Aorta (tissue), 5 donors: Measurements from ENCODE around the gene FBXW12. TPM values are rescaled to one million over a fixed set of nuclear protein-coding genes. Genes with fewer than 3 reads are reported as not detected.
"Not testable (repeated sequence)": the region's sequence is repeated elsewhere in the genome, so short reads cannot be mapped to it uniquely, and the experiment has no call there.

Experiments used
- ATAC-seq: fragments of 200-7000 bp; cut with Tn5 transposase; one replicate; pipeline ENCODE4 v1.9.1; 2022; ENCODE audit warnings: moderate library complexity; ENCODE audit not compliant: low FRiP score
- DNase-seq, 2 donors: peaks; one replicate each; pipeline ENCODE4 v3.0.0-alpha.2; 2020
- H3K27ac ChIP-seq, 2 donors: one replicate each; pipeline ENCODE4 v1.5.1; 2013; ENCODE audit warnings: low read length in 2 of 2, mild to moderate bottlenecking in 2 of 2, moderate library complexity in 2 of 2, control low read depth in 1 of 2, inconsistent platforms in 1 of 2, low read depth in 1 of 2
- H3K27me3 ChIP-seq, 2 donors: one replicate each; pipeline ENCODE4 v1.6.1; 2013; ENCODE audit warnings: control low read depth in 1 of 2, low read length in 1 of 2, mild to moderate bottlenecking in 1 of 2, moderate library complexity in 1 of 2; ENCODE audit not compliant: insufficient read depth in 2 of 2, control insufficient read depth in 1 of 2
- H3K36me3 ChIP-seq, 2 donors: one replicate each; pipeline ENCODE4 v1.6.1; 2013; ENCODE audit warnings: control low read depth in 1 of 2, low read length in 1 of 2, mild to moderate bottlenecking in 1 of 2; ENCODE audit not compliant: insufficient read depth in 2 of 2, control insufficient read depth in 1 of 2
- H3K4me1 ChIP-seq, 2 donors: one replicate each; pipeline ENCODE4 v1.6.1; 2013; ENCODE audit warnings: low read length in 2 of 2, control low read depth in 1 of 2, mild to moderate bottlenecking in 1 of 2, moderate library complexity in 1 of 2; ENCODE audit not compliant: insufficient read depth in 2 of 2, control insufficient read depth in 1 of 2
- H3K4me3 ChIP-seq, 2 donors: one replicate each; pipeline ENCODE4 v1.5.1; 2013; ENCODE audit warnings: low read length in 2 of 2, control low read depth in 1 of 2, mild to moderate bottlenecking in 1 of 2
- H3K9me3 ChIP-seq: one replicate; pipeline ENCODE4 v1.6.1; 2013; ENCODE audit warnings: mild to moderate bottlenecking, low read length; ENCODE audit not compliant: control insufficient read depth
- WGBS, 2 donors: extraction: QIAGEN DNeasy Blood & Tissue Kit; methylation state at CpG; one replicate each; pipeline ENCODE4 v1.1.7; 2013; 5-methylcytosine and 5-hydroxymethylcytosine counted together
- intact Hi-C, 2 donors: fragments of 100-400 bp; cut with DNase I; formaldehyde crosslinking; loops; one replicate each; pipeline versions ENCODE4 v1.14.2 to v1.15.0; 2022
- polyA plus RNA-seq, 2 donors: library from polyadenylated mRNA; stranded (reverse); fragments of 200-250 nt; gene quantifications; one replicate each; pipeline ENCODE4 v1.2.3, GENCODE V29; 2013
- total RNA-seq, 2 donors: library from RNA; stranded (reverse); fragmentation: NEBNext Ultra II Directional; extraction: Animal tissue kit (Norgen Biotek cat#: 25700); gene quantifications; one replicate each; pipeline ENCODE4 v1.2.1, GENCODE V29; 2021
- donor health status: healthy with polysubstance abuse.
- donor health status: Bipolar disorder and iron deficiency.
- donor health status: DM: no; HTN: no; CAD: no.
- donor health status: DM: no; HTN: no; CAD: no.
- donor health status: DM: yes; HTN: yes; CAD: no.

The FBXW12 gene
- total and polyA plus RNA-seq, 4 donors = not detected

DNA sequence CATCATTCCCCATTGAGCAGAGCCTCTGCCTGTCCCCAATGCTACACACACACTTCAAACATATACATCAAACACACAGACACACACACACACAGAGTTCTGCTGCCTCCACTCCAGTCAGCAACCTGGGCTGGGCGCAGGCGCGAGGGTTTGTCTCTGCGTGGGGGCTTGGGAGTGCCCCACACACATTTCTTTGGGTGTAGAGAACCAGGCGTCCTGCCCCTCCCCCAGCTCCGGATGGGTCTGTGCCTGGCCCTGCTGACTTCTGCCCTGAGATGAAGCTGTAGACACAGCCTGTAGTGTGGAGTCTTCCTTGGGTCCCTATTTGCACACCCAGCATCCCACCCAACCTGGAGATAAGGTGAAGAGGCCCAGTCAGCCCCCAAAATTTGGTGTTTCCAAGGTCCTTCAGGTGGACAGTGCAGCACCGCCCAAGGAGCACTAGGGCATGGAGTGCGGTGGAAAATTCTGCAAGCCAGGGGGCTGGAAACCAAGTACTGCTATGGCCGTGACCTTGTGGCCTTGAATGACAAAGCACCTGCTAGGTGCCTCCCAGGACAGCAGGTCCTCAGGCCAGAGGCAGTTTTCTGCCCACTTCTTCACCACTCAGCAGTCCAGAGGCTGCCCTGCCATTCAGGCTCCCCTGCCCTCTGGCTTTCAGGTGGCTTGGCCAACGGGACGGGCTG lies 26.8 kb downstream of the FBXW12 start:
- ATAC-seq = no peak
- intact Hi-C loops = no loop called here
- Histone ChIP-seq H3K27ac (no peak overlapping the region), H3K4me1 (peaks cover 0 to 4% of the 10 kb centered on the region in 2 donors), H3K4me3 (no peak overlapping the region), H3K9me3 (no peaks in the 10 kb centered on the region), H3K27me3 (no peaks in the 10 kb centered on the region), H3K36me3 (no peaks in the 10 kb centered on the region)
- peak in 1 of 2 donors; percentile 68 for DNase-seq
- 54 to 57% methylated on average over 11 of the region's 11 CpGs for WGBS, 2 donors

DNA sequence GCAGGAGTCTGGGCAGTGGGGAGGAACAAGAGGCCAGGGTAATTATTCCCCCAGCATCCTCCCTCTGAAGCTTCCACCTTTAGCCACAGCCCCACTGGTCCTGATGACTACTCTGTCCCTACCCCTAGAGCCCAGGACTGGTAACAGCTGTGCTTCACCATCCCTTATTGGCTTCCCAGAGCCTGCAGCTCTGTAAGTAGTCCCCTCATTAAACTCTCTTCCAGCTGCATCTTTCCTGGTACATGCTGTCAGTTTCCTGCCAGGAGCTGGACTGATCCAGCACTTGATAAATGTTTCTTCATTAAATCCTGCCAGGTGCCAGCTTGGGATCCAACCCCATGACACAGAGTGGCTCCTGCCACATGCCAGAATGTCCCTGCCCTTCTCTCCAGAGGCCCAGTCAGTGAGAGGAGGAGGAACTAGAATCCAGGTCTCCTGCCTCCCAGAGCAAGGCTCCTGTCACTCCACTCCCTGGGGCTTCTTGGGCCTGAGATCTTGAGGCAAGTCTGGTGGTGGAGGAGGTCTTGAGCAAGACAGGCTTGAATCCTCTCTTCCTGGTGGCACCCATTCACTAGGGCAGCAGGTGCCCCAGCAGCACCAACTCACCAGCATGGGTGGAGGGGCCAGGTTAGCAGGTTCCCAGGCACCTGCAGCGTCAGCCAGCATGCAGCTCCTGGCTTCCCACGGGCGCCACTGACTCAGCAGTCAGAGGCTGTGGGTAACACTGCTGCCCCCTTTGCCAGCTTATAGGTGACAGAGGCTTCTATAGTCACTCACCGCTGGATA lies 27.6 kb downstream of the FBXW12 start:
- Histone ChIP-seq H3K27me3 (no peaks in the 10 kb centered on the region), H3K36me3 (no peaks in the 10 kb centered on the region), H3K4me1 (peaks cover 0 to 4% of the 10 kb centered on the region in 2 donors), H3K4me3 (no peak overlapping the region), H3K9me3 (no peaks in the 10 kb centered on the region), H3K27ac (no peak overlapping the region)
- 65 to 73% methylated on average over 4 of the region's 4 CpGs for WGBS, 2 donors
- intact Hi-C loops = loop anchor here in 1 of 2 donors (2.0 kb wide), 1 partner anchor 37 kb away; no protein-coding TSS in a partner anchor
- no peak for ATAC-seq
- peak in 1 of 2 donors; percentile 67 for DNase-seq

DNA sequence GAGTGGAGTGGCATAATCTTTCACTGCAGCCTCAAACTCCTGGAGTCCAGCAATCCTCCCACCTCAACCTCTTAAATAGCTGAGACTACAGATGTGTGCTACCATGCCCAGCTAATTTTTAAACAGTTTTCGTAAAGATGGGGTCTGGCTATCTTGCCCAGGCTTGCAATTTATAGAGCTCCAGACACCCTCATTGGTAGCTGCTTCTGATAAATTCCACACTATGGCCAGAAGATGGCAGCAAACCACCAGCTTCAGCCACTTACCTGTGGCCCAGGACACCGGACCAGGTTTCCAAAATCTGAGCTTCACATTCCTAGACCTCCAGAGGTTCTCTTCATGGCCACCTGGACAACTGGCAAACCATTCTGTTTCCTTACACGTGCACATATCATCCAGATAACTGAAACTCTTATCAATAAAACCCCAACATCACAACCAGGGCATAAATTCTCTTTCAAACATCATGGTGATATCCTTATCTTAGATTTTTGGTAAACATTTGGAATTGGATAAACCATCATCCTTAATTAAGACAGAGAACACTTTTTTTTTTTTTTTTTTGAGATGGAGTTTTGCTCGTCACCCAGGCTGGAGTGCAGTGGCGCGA lies 28.9 kb downstream of the FBXW12 start:
- DNase-seq (peak; percentile 49 to 76), ATAC-seq (peak; percentile 66)
- Histone ChIP-seq H3K9me3 (no peaks in the 10 kb centered on the region), H3K36me3 (no peaks in the 10 kb centered on the region), H3K27ac (no peak overlapping the region), H3K27me3 (no peaks in the 10 kb centered on the region), H3K4me1 (peaks cover 0 to 4% of the 10 kb centered on the region in 2 donors), H3K4me3 (no peak overlapping the region)
- WGBS, 2 donors = 47 to 48% methylated on average over 6 of the region's 6 CpGs
- intact Hi-C loops = loop anchor here (1.0 to 2.0 kb wide), 2 partner anchors 35 to 36 kb away; no protein-coding TSS in a partner anchor

DNA sequence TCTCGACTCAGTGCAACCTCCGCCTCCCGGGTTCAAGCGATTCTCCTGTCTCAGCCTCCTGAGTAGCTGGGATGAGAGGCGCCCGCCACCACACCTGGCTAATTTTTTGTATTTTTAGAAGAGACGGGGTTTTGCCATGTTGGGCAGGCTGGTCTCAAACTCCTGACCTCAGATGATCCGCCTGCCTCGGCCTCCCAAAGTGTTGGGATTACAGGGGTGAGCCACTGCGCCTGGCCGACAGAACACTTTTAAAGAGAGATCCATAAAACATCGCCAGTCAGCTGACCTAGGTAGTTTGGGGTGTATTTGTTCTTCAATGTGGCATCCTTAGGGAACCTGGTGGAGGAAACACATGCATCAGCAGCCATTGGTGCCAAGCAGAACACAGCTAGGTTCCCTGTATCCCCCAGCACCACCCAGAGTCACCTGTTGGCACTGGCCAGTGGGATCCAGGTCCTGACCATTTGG lies 29.4 kb downstream of the FBXW12 start:
- ATAC-seq, H3K4me1 ChIP-seq, H3K9me3 ChIP-seq, H3K27me3 ChIP-seq, H3K4me3 ChIP-seq, H3K36me3 ChIP-seq: not testable (repeated sequence)
- peak overlapping the region; percentile 21 to 79 for H3K27ac ChIP-seq
- 83 to 86% methylated on average over 12 of the region's 12 CpGs for WGBS, 2 donors
- peak in 1 of 2 donors; percentile 29 for DNase-seq
- intact Hi-C loops = loop anchor here (1.0 to 2.0 kb wide), 2 partner anchors 35 kb away; no protein-coding TSS in a partner anchor

DNA sequence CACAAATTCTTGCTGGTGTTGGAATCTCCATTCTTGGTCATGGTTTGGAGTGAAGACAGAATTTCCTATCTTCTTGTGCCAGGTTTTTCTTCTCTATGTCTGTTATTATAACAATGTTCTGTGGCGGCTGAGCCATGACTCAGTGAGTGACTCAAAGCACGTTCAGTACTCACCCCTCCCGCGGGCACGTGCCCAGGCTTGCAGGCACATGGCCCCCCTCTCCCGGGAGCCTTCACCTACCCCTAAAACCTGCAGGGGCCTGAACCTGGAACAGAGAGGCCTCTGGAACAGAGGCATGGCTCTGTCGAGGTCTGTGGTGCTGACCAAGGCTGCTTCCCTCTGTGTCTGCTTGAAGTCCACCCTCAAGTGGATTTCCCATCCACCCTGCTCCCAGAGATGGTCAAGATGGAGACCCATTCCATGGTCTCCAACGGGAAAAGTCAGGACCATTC lies 30.3 kb downstream of the FBXW12 start:
- peaks cover 0 to 4% of the 10 kb centered on the region in 2 donors for H3K4me1 ChIP-seq
- H3K4me3 ChIP-seq = no peak overlapping the region
- H3K36me3 ChIP-seq = no peaks in the 10 kb centered on the region
- peak overlapping the region; percentile 31 to 61 for H3K27ac ChIP-seq
- DNase-seq (peak; percentile 92 to 97), ATAC-seq (peak; percentile 90)
- intact Hi-C loops = no loop called here
- no peaks in the 10 kb centered on the region for H3K9me3 ChIP-seq
- WGBS, 2 donors = 2 to 5% methylated on average over 8 of the region's 8 CpGs
- no peaks in the 10 kb centered on the region for H3K27me3 ChIP-seq

DNA sequence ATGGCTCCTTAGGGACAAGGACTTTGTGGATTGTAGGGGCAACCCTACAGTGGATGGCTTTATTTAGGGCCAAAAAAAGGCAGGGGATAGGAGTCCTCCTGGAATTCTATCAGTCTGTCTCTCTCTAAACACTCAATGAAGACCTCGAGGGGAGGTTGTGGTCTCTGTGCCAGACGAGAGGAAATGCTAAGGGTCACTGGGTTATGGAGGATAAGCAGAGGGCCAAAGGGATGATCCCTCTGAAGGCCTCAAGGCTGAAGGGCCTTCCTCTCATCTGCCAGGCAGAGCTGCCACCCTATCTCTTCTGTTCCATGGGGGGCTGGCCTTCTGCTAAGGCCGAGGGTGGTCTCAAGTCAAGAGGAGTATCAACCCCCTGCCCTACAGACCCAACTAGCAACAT lies 30.9 kb downstream of the FBXW12 start:
- intact Hi-C loops = no loop called here
- DNase-seq = no peak
- peaks cover 0 to 4% of the 10 kb centered on the region in 2 donors for H3K4me1 ChIP-seq
- no peaks in the 10 kb centered on the region for H3K27me3 ChIP-seq
- WGBS, 2 donors = 62 to 80% methylated on average over 3 of the region's 3 CpGs
- ATAC-seq = no peak
- H3K9me3 ChIP-seq = no peaks in the 10 kb centered on the region
- H3K27ac ChIP-seq = peak overlapping the region; percentile 31 to 61
- H3K36me3 ChIP-seq = no peaks in the 10 kb centered on the region
- H3K4me3 ChIP-seq = no peak overlapping the region

DNA sequence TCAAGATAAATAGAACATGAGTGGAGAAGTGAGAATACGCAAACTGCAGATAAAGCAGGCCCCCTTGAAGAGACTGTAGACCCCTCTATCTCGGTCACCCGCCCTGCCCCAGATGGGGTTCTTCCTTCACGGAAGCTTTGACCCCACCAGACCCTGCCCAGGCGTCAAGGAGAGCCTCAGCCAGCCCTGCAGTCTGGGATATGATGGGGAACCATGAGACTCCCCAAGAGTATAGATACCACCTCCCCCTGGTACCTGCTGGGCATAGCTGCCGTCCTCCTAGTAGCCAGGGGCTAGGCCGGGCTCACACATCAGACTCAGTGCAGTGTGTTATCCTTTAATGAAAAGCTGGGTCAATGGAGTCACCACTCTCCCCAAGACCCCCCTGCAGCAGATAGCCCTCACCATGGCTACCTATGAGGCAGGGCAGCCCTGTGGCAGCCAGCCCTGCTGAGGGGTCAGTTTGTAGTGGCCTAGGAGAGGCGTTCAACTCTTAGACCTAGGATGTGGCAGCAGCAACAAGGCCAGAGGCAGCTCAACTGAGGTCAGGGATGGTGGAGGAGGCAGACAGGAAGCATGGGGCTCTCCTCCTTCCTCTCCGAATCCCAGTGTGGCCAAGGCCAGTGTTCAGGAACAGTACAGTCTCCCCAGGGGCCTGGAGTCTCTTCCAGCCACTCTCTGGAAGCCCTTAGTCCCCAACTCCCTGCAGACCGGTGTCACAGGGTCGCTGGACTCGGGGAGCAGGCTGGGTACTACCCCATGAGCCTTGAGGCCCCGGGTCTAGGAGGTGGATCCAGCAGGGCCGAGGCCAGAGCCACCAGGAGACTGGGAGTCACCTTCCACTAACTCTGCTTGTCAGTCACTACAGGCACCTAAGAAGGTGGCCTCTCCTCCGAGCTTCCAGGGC lies 31.8 kb downstream of the FBXW12 start:
- 91 to 95% methylated on average over 15 of the region's 15 CpGs for WGBS, 2 donors
- peaks cover 0 to 4% of the 10 kb centered on the region in 2 donors for H3K4me1 ChIP-seq
- intact Hi-C loops = no loop called here
- peak overlapping the region; percentile 31 to 61 for H3K27ac ChIP-seq
- ATAC-seq = no peak
- H3K4me3 ChIP-seq = no peak overlapping the region
- DNase-seq = peak; percentile 50 to 73
- H3K9me3 ChIP-seq = no peaks in the 10 kb centered on the region
- no peaks in the 10 kb centered on the region for H3K27me3 ChIP-seq
- no peaks in the 10 kb centered on the region for H3K36me3 ChIP-seq
